Cardiac fibroblast (primary cell): ENCODE data around the gene SLC27A1.
"Not testable (repeated sequence)": the region's sequence is repeated elsewhere in the genome, so short reads cannot be mapped to it uniquely, and the experiment has no call there.

Source experiments
- DNase-seq, 2 donors: peaks; one replicate each; pipeline versions ENCODE4 v3.0.0 to v3.0.0-alpha.2; 2010; ENCODE audit warnings: low read depth in 2 of 2
- H3K4me3 ChIP-seq, 2 donors: replicated peaks in 1 of 2; 1 replicate in 1 of 2; 2 replicates in 1 of 2; pipeline ENCODE4 v1.5.1; 2011; ENCODE audit warnings: low read depth in 2 of 2, low read length in 2 of 2, mild to moderate bottlenecking in 2 of 2, moderate library complexity in 1 of 2
- TF ChIP-seq, protein P1 (sequence below): IDR thresholded peaks from one replicate; pipeline ENCODE4 v1.5.1; 2011; ENCODE audit warnings: low read depth, mild to moderate bottlenecking, low read length, inconsistent platforms

SLC27A1 gene

GRCh38 chr19:17517898-17518297 is 47.6 kb downstream of the SLC27A1 start:
- H3K4me3 ChIP-seq, result no peak overlapping the region
- TF ChIP-seq, protein P1, sequence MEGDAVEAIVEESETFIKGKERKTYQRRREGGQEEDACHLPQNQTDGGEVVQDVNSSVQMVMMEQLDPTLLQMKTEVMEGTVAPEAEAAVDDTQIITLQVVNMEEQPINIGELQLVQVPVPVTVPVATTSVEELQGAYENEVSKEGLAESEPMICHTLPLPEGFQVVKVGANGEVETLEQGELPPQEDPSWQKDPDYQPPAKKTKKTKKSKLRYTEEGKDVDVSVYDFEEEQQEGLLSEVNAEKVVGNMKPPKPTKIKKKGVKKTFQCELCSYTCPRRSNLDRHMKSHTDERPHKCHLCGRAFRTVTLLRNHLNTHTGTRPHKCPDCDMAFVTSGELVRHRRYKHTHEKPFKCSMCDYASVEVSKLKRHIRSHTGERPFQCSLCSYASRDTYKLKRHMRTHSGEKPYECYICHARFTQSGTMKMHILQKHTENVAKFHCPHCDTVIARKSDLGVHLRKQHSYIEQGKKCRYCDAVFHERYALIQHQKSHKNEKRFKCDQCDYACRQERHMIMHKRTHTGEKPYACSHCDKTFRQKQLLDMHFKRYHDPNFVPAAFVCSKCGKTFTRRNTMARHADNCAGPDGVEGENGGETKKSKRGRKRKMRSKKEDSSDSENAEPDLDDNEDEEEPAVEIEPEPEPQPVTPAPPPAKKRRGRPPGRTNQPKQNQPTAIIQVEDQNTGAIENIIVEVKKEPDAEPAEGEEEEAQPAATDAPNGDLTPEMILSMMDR, result no peak
- no peak for DNase-seq

DNA sequence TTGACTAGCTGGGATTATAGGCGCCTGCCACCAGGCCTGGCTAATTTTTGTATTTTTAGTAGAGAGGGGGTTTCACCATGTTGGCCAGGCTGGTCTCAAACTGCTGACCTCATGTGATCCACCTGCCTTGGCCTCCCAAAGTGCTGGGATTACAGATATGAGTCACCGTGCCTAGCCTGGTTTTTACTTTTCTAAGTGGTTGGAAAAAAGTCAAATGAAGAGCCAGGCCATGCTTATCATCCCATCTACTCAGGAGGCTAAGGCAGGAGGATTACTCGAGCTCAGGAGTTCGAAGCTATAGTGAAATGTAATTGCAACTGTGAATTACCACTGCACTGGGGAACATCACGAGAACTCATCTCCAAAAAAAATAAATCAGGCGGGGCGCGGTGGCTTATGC is 48.3 kb downstream of the SLC27A1 start:
- not testable (repeated sequence) for DNase-seq, H3K4me3 ChIP-seq

GRCh38 chr19:17519967-17520366 is 49.6 kb downstream of the SLC27A1 start:
- DNase-seq, result peak in 1 of 2 donors; percentile 42
- TF ChIP-seq, protein P1, result no peak

GRCh38 chr19:17520865-17521264 is 50.5 kb downstream of the SLC27A1 start:
- DNase-seq, result no peak
- TF ChIP-seq, protein P1, result no peak

More at GRCh38 chr19:17519967-17520366, 49.6 kb downstream of the SLC27A1 start:
- no peak overlapping the region for H3K4me3 ChIP-seq

GRCh38 chr19:17522988-17523872 is 52.9 kb downstream of the SLC27A1 start:
- no peak for DNase-seq
- TF ChIP-seq, protein P1, result no peak
- no peak overlapping the region for H3K4me3 ChIP-seq

More at GRCh38 chr19:17520865-17521264, 50.5 kb downstream of the SLC27A1 start:
- H3K4me3 ChIP-seq, result no peak overlapping the region

DNA sequence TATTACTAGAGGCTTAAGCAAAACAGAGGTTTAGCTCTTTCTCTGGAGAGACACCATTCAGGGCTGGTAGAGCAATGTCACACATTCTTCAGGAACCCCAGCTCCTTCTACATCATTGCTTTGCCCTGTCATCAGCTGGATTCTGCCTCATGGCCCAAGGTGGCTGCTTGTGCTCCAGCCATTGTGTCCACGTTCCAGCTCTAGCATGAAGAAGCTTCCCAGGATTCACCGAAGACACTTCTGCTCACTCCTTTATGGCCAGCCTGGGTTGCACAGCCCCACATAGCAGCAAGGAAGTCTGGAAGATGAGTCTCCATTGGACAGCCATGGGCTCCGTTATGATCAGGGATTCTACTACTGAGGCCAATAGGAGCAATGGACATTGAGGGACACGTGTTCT is 54.3 kb downstream of the SLC27A1 start:
- no peak overlapping the region for H3K4me3 ChIP-seq
- TF ChIP-seq, protein P1, result no peak
- DNase-seq, result no peak

GRCh38 chr19:17525141-17525540 is 54.8 kb downstream of the SLC27A1 start:
- TF ChIP-seq, protein P1, result no peak
- no peak overlapping the region for H3K4me3 ChIP-seq
- DNase-seq, result no peak
